HG03571 (cell line): ENCODE data around the gene CACHD1.

Experiments
- ATAC-seq: cut with Tn5 transposase; IDR thresholded peaks from one replicate; pipeline ENCODE4 v1.9.1; 2021; ENCODE audit not compliant: unreplicated experiment

The CACHD1 gene

DNA sequence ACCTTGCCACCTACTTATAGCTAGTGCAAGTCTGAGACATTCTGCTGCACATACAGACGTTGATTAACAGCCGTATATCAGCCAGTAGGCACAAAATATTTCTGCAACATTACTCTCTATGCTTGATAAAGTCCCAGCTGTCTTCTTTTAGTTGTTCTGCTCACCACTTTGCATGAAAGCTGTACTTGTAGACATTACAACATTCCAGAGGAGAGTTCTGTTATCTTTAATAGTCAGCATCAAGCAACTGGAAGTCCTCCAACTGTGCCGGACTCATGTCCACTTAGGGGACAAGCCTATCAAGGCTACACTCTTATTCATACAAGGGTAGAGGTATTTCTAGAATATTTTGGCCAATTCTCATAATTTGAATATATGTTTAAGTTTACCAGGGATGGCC lies 50.0 kb downstream of the CACHD1 start:
- no peak for ATAC-seq

DNA sequence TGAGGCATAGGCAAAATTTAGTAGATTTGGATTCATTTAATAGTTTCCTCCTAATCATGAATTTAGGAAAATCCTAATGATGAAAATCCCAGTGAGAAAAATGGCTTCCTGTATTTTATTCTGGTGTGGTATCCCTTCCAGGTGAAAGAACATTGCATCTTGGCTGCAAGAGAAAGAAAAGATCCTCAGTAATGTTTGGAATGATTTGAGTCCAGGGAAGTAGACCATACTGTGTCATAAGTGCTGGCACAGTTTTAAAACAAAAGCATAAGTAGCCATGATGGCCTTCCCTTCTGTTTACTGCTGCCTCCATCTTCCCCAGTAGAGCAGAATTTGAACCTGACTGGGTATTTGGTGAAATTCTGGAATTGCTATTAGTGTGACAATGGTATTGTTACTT lies 52.8 kb downstream of the CACHD1 start:
- ATAC-seq: no peak

GRCh38 chr1:64523413-64524337 lies 53.7 kb downstream of the CACHD1 start:
- no peak for ATAC-seq

DNA sequence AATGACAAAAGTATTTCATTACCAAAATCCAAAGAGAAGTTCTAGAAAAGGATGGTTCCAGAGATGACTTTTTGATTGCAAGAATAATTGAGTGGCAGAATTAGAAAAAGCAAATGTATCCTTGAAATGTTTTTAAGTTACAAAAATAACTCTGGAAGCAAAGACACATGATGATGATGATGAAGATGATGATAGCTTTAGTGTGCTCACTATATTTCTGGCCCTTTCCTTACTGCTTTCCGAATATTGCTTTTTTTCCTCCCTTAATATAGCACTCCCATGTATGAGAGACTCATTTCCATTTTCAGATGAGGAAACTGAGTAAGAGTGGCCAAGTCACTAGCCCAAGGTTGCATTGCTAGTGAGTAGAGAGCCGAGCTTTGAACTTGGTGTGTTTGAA lies 54.7 kb downstream of the CACHD1 start:
- no peak for ATAC-seq

GRCh38 chr1:64525116-64525686 lies 55.3 kb downstream of the CACHD1 start:
- ATAC-seq: no peak

DNA sequence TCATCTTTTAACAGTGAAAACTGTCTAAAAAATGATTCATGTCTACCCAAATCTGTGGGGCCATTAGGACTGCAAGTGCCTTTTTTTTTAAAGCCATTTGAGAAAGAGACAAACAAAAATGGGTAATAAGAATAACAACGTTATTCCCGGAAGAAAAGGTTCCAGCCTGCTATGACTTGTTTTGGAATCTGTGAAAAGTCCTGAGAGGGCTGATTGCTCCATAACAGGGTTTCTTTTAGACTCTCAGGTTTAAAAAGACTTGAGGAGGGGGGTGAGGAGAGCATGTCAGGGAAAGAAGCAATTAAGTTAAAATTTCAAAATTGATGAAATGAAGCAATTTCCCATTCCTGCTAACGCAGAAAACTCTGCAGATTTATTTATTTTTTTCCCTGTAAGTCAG lies 56.4 kb downstream of the CACHD1 start:
- ATAC-seq: no peak

DNA sequence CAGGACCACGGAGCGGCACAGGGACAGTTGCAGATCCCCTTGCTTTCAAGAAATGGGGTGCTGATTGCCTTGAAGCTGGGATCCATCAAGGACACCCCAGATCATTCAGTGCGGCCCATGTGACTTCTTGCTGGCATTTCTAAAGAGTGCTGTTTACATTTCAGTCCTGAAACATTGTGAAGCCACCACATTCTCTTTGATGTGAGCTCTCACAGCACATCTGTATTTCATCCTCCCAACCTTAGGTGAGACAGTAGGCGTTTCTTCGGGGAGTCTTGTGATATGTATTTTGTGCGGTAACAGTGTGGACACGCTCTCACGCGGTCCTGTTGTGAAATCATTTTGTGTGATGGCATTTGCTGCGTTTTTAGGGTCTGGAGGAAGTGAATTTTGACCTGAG lies 57.2 kb downstream of the CACHD1 start:
- ATAC-seq: no peak

DNA sequence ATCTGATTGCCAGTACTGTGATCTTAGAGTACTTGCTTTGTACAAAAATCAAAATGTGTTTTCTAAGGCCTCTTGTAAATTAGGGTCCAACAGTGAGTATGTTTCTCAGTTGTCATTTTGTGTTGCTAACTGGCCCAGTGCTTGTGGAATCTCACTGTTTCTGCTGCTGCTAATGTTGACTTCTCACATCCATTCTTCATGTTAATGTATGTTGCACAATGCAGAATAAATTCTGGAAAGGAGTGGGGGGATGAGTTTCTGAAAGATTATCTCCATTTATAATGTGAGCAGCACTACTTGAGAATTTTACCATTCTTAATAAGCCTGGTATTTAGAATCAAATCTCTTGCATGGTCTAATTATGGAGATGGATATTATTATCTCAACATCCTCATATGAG lies 57.9 kb downstream of the CACHD1 start:
- no peak for ATAC-seq

- no peak for ATAC-seq
These were observed 61.2 kb downstream of the CACHD1 start for GRCh38 chr1:64530969-64531692.

GRCh38 chr1:64532646-64533045 lies 62.7 kb downstream of the CACHD1 start:
- no peak for ATAC-seq

GRCh38 chr1:64535938-64536835 lies 66.3 kb downstream of the CACHD1 start:
- no peak for ATAC-seq

GRCh38 chr1:64536836-64537490 lies 67.0 kb downstream of the CACHD1 start:
- no peak for ATAC-seq

DNA sequence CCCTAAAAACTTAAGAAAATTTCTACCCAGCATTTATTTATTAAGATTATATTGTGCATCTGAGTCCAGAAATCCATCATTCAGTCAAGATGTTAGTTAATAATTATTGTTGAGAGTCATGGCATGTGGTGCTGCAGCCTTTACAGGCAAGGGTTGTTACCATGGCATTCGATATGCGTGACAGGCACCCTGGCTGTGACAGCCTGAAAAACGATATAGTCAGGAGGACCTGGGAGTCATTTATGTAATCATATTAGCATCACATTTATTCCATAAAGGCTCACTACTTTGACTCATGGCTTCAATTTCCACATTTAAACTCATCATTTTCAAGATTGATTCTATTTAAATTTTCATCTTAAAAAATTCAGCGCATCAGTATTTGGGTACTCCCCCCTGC lies 68.0 kb downstream of the CACHD1 start:
- no peak for ATAC-seq

DNA sequence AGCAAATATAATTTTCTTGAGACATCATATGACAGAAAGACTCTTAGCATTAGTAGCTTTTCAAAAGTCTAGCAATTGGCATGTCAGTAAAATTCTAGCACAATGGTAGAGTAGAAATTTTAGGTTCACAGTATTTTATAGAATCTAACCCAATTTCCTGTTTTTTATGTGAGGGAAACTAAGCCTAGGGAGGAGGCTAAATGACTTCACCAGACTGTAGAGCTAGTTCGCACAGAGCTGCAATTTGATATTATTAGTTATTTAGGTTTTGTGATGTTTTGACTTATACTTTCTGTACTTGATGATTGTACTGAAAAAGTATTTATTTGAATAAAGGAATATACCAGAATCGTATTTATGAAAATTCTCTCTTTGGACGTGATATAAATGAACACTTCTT lies 68.5 kb downstream of the CACHD1 start:
- ATAC-seq: no peak

DNA sequence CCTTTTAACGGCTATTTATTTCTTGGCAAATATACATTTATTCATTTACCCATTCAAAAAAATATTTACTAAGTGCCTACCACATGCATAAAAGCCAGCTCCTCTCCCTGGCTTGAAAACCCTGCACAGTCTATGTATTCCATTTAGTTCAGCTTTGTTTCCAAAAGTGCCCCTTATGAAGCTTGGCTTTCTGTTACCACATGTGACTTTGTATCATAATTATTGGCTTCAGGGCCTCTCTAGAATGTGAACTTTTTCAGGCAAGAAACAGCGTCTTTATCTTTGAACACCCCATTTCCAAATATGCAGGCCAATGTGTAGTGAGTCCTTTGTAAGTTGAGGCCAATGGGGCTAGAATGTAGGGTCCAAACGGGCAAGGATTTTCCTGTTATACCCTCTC lies 69.4 kb downstream of the CACHD1 start:
- ATAC-seq: no peak

DNA sequence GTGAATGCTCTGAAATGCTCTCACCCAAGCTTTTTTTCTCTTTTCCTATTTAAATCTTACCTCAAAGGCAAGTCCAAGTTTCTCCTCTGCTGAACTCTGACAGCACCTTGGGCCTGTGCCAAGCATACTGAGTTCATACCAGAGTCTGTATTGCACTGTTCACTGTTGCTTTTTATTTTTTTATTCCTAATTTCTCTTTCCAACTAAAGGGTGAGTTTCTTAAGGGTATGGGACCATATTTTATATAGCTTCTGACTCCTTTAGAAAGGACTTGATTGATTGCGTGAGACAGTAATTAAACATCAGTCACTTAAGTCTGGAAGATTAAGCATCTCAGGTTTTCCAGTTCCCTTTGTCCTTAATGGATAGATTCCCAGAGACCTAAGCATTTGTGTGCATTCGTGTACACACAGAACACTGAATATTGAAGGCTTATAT lies 69.9 kb downstream of the CACHD1 start:
- no peak for ATAC-seq

DNA sequence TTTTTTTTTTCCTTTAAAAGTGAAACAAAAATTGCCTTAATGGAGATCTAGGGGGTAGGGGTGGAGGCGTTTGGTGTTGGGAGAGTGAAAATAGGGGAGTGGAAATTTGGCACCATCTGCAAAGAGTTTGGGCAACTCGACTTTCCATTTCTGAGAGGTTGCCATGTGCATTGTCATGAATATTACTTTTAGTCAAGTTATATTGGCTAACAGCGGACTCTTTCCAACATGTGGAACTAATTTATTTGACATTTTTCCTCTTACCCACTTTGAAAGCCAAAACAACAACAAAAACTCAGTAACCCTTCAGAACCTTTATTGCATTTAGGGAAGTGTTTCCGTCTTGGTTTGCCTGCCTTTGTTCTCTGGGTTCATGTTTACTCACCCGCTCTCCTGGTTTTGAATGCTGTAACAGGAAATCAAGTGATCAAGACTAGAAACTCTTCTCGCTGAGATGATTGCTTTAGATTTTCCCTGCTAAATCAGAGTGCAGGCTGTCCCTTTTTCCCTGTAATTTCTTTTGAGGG lies 70.4 kb downstream of the CACHD1 start:
- no peak for ATAC-seq

GRCh38 chr1:64542118-64542517 lies 72.2 kb downstream of the CACHD1 start:
- ATAC-seq: no peak

DNA sequence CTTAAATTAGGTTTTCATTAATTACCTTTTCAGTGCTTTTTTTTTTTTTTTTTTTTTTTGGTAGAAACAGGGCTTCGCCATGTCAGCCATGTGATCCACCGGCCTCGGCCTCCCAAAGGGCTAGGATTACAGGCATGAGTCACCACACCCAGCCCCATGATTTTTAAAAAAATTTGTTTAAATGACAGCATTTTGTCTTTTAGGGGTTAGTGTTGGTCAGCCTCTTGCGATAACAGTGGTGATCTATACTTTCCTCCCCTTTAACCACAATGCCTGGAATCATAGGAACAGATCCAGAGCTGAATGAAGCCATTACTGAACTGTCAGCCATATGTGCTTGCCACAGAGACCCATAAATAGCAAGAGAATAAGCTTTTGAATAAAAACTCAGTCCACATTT lies 73.9 kb downstream of the CACHD1 start:
- ATAC-seq: no peak
